ENCODE data around the gene IQSEC1. TPM values are rescaled to one million over a fixed set of nuclear protein-coding genes. Genes with fewer than 3 reads are reported as not detected.

IQSEC1 gene
- total and polyA plus RNA-seq, 2 donors (not counting 1 experiment from before 2014, with no cell fraction given): 96.7 to 222 TPM

GRCh38 chr3:12852201-12852600, 221.0 kb downstream of the IQSEC1 start:
- Mint-ChIP-seq H3K4me3 (no peak overlapping the region), H3K27me3 (peaks cover 27% of the 10 kb centered on the region), H3K4me1 (no peaks in the 10 kb centered on the region), H3K9me3 (ENCODE audit: insufficient read depth) (no peaks in the 10 kb centered on the region), H3K27ac (no peak overlapping the region)
- ChIA-PET POLR2A (no interaction called here), CTCF (interaction anchor here (1.0 to 1.3 kb wide), 3 partner anchors 10 to 17 kb away, joined by 3 to 5 read pairs (median 3); partner anchors contain the start of gene RPL32)
- Histone ChIP-seq H3K79me2 (ENCODE audit: control insufficient read depth, insufficient read depth, low read length) (no peaks in the 10 kb centered on the region), H3K9me3 (ENCODE audit: control extremely low read depth in 1 of 3, control insufficient read depth in 2 of 3, insufficient read depth in 1 of 3, low read length in 2 of 3) (peaks cover 0 to 4% (median 0%) of the 10 kb centered on the region in 3 donors), H3K4me2 (replicated peaks; ENCODE audit: low read depth, low read length, poor library complexity, severe bottlenecking) (no peak overlapping the region), H3K9ac (ENCODE audit: low read length) (no peak overlapping the region), H3K4me1 (ENCODE audit: control insufficient read depth in 2 of 2, insufficient read depth in 2 of 2, low read length in 2 of 2) (no peaks in the 10 kb centered on the region), H3K27ac (ENCODE audit: low read length in 2 of 2) (no peak overlapping the region), H3K27me3 (replicated peaks in 1 of 4; ENCODE audit: control extremely low read depth in 1 of 4, control insufficient read depth in 3 of 4, insufficient read depth in 4 of 4, low read length in 3 of 4) (peaks cover 0 to 28% (median 3%) of the 10 kb centered on the region in 4 experiments), H4K20me1 (ENCODE audit: control insufficient read depth, insufficient read depth, low read length, poor library complexity, severe bottlenecking) (no peaks in the 10 kb centered on the region), H2AFZ (ENCODE audit: insufficient read depth, low read depth, low read length, poor library complexity, severe bottlenecking) (no peak overlapping the region), H3K4me3 (ENCODE audit: control extremely low read depth in 1 of 5, extremely low read depth in 1 of 5, insufficient read depth in 1 of 5, low read depth in 2 of 5, low read length in 4 of 5) (no peak overlapping the region), H3K36me3 (replicated peaks in 1 of 2; ENCODE audit: control extremely low read depth in 1 of 2, control insufficient read depth in 1 of 2, extremely low read depth in 1 of 2, insufficient read depth in 2 of 2, low read length in 1 of 2) (no peaks in the 10 kb centered on the region)
- ATAC-seq (ENCODE audit: low read depth) (no peak), DNase-seq (no peak)
- intact Hi-C loops (cut with micrococcal nuclease): no loop called here
- TF ChIP-seq CTCF (IDR thresholded peaks at IDR 0.05) (no peak), EZH2 (IDR thresholded peaks at IDR 0.05; ENCODE audit: borderline replicate concordance, insufficient read depth, low read depth, low read length, poor library complexity, severe bottlenecking) (no peak)
- WGBS (ENCODE audit: insufficient coverage): 73% methylated on average over 2 of the region's 3 CpGs

Small RNA genes within 50 kb of the gene (small RNA-seq; reads per million reads assigned to genes)
- not detected for gene AC034198.1 (ENCODE audit: insufficient read length, low read depth, low replicate concordance)
- not detected for gene AC069271.1 (ENCODE audit: insufficient read length, low read depth, low replicate concordance)

Other genes starting within 250 kb of the IQSEC1 start
- gene RPL32, start 231.9 kb downstream of the IQSEC1 start, total RNA-seq: 2,575 and 2,756 TPM in 2 replicates
- 1,111 and 2,160 TPM in 2 replicates for gene RPL32, start 231.9 kb downstream of the IQSEC1 start, polyA plus RNA-seq